GM18907 (cell line): Measurements from ENCODE around the gene SPAG9.

Experiments used
- ATAC-seq: cut with Tn5 transposase; IDR thresholded peaks from one replicate; pipeline ENCODE4 v1.9.1; 2021; ENCODE audit warnings: mild to moderate bottlenecking, moderate library complexity; ENCODE audit not compliant: unreplicated experiment

SPAG9 gene

GRCh38 chr17:50959341-50959740, 161.3 kb downstream of the SPAG9 start:
- ATAC-seq: no peak

GRCh38 chr17:50957600-50958575, 162.8 kb downstream of the SPAG9 start:
- no peak for ATAC-seq

DNA sequence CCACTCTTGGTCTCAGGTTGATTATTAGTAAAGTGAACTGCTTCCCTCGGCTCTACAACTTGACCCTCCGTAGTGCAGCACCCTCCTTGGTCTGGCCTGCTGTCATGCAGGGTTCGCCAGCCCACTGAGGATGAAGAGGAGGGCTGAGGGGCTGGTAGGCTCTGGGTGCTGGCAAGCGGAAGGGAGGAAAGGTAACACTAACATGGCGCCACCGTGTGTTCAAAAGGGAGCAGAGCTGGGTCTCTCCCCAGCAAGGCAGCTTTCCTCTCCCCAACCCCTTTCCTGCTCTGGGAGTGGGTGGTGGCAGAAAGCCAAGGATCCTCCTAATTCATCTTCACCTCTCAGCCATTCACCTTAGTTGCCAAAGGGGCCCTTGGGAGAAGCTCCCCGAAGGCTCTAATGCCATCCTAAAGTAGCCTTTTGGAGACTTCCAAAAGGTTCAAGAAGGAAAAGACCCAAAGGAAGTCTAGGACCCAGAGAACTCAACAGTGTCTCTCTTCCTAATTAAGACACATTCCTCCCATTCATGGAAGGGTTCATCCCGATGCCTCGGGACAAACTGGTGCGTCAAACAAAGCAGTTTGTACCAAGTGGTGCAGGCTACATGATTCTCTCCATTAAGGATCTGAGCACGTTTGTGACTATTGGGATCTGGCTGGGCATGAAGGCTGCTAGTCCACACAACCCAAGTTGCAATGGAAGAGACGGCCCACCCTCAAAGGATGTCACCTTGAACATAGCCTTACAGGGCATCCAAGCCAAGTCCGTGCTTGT, 163.7 kb downstream of the SPAG9 start:
- ATAC-seq: no peak

GRCh38 chr17:50956409-50956749, 164.3 kb downstream of the SPAG9 start:
- ATAC-seq: no peak

DNA sequence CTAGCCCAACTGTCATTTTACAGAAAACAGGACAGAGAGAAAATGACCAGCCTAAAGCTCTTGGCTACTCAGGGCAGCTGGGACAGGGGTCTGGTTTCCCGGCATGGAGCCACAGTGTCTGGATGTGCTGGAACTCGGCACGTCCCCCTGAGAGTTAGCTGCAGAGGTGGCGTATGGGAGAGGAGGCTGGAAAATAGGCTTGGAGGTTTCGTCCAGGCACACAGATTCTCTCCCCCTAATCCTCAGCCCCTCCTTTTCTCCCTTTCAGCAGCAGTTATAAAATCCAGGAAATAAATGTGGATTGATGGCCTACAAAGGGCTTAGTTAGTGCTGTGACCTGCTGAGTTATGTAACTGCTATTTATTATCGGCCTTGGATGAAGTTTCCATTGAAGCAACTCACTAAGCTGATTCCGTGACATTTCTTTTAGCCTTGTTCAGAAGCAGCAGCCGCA, 165.0 kb downstream of the SPAG9 start:
- no peak for ATAC-seq

DNA sequence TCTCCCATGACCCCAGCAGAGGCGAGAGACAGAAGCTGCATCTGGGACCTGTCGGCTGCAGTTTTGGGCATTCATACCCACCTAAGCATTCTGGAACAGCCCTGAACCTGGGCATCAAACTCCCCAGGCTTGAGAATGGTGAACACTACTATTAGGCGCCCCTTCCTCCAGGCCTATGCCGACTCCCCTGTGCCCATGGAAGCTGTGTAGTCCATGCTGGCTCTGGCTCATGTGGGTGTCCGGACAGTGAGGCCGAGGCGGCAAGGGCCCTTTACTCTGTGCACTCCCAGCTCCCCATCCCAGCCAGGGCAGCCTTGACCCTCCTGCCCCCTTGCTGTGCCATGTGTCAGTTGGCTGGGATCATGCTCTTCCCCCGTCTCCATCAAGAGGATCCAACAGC, 165.5 kb downstream of the SPAG9 start:
- ATAC-seq: no peak

GRCh38 chr17:50954641-50955121, 166.0 kb downstream of the SPAG9 start:
- no peak for ATAC-seq

GRCh38 chr17:50953831-50954601, 166.7 kb downstream of the SPAG9 start:
- ATAC-seq: no peak

DNA sequence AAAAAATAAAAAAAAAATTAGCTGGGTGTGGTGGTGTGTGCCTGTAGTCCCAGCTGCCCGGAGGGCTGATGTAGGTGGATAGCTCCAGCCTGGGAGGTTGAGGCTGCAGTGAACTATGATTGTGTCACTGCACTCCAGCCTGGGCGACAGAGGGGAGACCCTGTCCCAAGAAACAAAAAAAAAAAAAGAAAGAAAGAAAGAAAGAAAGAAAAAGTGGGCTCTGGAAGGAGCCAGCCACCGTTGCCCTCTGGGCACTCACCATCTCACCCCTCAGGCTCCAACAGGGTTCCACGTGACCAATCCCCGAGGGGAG, 167.2 kb downstream of the SPAG9 start:
- no peak for ATAC-seq

GRCh38 chr17:50952889-50953288, 167.8 kb downstream of the SPAG9 start:
- ATAC-seq: no peak

- ATAC-seq: no peak
These were observed 168.7 kb downstream of the SPAG9 start for GRCh38 chr17:50952013-50952412.

DNA sequence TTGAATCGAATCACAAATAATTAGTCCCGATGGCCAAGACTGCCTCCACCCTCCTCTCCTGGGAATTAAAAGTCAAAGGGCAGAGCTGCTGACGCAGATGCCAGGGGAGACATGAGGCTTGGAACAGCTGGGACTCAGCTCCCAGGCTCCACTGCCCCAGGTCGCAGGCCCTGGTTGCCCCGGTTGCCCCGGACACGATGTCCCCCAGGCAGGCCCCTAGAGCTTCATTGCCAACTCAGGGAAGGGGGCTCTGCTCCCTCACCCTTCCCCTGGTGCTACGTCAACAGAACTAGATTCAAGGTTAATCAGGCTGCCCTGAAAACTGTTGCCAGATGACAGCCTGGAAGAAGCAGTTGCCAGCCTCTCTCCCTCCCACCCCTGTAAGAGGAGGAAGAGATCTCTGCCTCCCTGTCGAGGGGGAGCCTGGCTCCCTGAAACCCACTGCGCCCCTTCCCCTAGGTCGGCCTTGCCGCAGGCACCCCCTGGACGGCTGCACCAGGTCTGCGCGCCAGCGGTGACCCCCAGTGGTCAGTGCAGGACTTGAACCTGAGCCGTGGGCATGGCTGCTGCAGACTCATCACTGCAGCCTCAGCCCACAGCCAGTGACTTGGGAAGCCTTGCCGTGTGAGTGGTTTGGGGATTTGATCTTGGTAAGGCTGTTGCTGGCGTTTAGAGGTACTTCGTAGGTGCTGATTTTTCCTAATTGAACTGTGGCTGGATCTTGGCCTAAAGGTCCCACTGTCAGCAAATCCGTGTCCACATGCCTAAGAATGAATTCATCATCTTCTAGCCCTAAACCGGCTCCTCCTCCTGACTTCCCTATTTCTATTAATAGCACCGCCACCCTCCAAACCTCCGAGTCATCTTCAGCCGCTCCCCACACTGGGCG, 170.4 kb downstream of the SPAG9 start:
- ATAC-seq: peak; percentile 49

DNA sequence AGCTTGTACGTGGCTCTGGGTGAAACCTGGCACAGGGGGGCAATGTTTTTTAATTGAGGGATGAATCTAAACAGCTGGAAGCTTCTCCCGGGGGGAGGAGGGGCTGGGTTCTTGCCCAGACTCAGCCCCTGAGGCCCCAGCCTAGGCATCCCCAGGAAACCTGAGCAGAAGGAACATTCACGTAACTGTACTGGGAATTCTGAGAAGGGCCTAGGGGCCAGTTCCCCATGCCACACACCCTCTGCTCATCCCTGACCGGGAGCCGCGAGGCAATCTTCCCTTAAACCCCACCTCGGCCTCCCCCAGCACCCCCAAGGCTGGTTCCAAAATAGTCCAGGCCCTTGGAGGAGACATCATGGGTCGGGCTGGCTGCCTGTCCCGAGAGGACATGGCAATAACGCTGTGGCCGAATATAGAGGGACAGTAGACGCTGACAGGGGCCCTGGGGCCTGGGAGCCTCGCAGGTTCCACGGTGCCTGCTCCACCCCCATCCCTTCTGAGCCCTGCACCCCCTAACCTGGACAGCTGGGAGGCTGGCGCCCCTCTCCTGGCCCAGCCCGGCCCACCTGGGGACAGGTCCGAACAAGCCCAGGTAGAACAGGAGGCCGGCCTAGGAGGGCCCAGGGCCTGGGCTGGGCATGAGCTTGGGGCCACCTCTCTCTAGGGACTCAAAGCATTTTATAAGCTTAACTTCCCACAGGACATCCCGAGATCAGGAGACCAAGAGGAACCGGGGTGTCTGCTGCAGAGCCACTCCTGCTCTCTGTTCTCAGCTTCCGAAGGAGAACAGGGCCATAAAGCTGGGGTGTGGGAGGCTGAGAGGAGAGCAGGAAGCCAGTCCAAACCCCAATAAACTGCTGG, 171.3 kb downstream of the SPAG9 start:
- ATAC-seq: no peak

DNA sequence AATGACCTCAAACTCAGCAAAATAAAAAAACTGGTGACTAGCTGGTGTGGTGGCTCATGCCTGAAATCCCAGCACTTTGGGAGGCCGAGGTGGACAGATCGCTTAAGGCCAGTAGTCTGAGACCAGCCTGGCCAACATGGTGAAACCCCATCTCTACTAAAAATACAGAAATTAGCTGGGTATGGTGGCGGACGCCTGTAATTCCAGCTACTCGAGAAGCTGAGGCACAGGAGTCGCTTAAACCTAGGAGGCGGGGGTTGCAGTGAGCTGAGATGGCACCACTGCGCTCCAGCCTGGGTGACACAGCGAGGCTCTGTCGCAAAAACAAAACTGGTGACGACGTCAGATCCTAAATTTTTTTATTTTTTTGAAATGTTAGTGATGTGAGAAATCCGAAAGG, 172.0 kb downstream of the SPAG9 start:
- ATAC-seq: no peak

GRCh38 chr17:50947782-50948543, 172.7 kb downstream of the SPAG9 start:
- ATAC-seq: no peak

DNA sequence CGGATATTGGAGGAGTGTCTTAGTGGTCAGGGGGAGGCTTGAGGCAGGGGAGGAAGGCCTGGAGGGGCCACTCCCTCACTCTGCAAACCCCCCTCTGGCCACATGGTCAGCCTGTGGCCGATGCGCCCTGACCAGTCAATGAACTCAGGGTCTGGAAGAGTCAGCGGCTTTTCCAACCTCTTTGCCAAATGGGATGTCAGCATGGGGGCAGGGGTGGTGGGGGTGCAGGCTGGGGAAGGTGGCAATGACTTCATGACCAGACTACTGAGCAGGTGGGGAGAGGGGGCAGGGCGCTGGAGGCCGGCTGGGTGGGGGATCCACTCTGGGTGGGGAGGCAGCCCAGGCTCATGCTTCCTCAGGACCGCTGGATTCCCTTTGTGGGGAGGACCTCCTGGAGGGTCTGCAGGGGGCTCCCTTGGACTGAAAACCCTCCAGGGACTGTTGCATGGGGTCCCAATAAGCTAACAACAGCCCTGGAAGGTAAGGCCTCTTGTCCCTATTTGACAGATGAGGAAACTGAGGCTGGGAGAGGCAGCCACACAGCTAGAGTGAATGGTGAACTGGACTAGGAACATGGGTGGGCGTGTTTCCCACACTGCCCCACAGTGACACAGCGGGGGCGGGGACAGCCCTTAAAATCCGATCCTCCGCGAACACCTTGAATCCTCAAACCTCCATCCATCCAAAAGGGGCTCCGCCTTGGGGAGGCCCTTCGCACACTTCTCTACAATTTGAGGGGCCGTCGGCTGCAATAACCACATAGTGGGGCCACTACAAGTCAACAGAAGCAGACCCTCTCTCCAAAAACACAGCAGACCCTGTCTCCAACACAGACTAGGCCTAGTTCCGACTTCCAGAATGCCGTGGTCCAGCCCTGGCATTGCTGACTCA, 173.5 kb downstream of the SPAG9 start:
- ATAC-seq: no peak

DNA sequence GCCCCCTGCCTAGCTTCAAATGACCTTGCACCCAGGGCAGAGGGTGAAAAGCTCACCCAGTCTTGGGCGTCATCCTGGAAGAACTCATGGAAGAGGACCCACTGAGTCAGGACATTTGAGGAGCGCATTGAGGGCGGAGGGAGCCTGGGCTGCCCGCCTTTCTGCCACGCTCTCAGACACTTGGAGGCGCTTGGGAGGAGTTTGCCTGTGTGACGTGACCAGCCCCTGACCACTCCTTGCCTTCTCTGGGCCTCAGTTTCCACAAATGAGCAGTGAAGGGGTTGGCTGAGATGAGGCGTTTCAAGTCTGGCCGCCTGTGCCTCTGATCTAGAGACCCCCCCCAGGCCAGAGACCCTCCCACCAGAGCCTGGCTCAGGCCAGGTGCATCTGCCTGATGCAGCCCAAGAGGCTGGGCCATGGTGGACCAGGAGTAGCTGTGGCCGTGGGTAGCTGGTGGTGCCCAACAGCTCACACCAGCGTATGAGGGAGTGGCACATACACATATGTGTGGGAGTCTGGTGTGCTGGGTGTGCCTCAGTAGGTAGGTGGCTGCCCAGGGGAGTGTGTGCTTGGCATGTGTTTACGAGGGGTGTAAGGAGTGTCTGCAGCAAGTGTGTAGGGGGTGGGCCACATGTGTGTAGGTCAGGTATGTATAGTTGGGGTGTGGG, 174.3 kb downstream of the SPAG9 start:
- ATAC-seq: no peak
